CD4-positive, alpha-beta T cell (primary cell): ENCODE results near the gene BBS1. TPM values are rescaled to one million over a fixed set of nuclear protein-coding genes. Genes with fewer than 3 reads are reported as not detected.

ENCODE experiments used
- ATAC-seq: fragments of 200-7000 bp; cut with Tn5 transposase; one replicate; pipeline ENCODE4 v1.10.0; 2022; ENCODE audit warnings: mild to moderate bottlenecking; ENCODE audit not compliant: poor library complexity
- CTCF ChIA-PET: fragments of 350-600 bp; sonication (Branson Sonifier 250); formaldehyde crosslinking; loops from one replicate; lab custom pipeline; 2021; ENCODE audit warnings: antibody characterized with exemption, inconsistent platforms; lab: Charles Lee
- POLR2A ChIA-PET: fragments of 350-600 bp; sonication (Branson Sonifier 250); formaldehyde crosslinking; loops from one replicate; lab custom pipeline; 2021; ENCODE audit warnings: antibody characterized with exemption, inconsistent platforms; lab: Charles Lee
- DNase-seq, 14 experiments: peaks; one replicate each; pipeline ENCODE4 v3.0.0-alpha.2; 2013 to 2020; ENCODE audit warnings: mixed read lengths in 2 of 14
- H3K27ac ChIP-seq, 2 donors: one replicate each; pipeline versions ENCODE4 v1.5.1 to v1.7.0; 2013; ENCODE audit warnings: low read length in 2 of 2, low read depth in 1 of 2, mild to moderate bottlenecking in 1 of 2
- H3K27me3 ChIP-seq, 2 experiments: 1 replicate in 1 of 2; 2 replicates in 1 of 2; pipeline versions ENCODE4 v1.6.1 to v1.7.0; 2013; ENCODE audit warnings: low read length in 2 of 2, control low read depth in 1 of 2, mild to moderate bottlenecking in 1 of 2, moderate library complexity in 1 of 2; ENCODE audit not compliant: insufficient read depth in 2 of 2, control insufficient read depth in 1 of 2
- H3K36me3 ChIP-seq: one replicate; pipeline ENCODE4 v1.6.1; 2013; ENCODE audit warnings: low read length, control low read depth; ENCODE audit not compliant: insufficient read depth
- H3K4me1 ChIP-seq: one replicate; pipeline ENCODE4 v1.6.1; 2013; ENCODE audit warnings: low read length, control low read depth; ENCODE audit not compliant: insufficient read depth
- H3K4me3 ChIP-seq: one replicate; pipeline ENCODE4 v1.5.1; 2013; ENCODE audit warnings: mild to moderate bottlenecking, low read length, moderate library complexity
- H3K9me3 ChIP-seq, 2 experiments: 1 replicate in 1 of 2; 2 replicates in 1 of 2; pipeline versions ENCODE4 v1.6.1 to v1.7.0; 2013; ENCODE audit warnings: low read length in 2 of 2, mild to moderate bottlenecking in 2 of 2, control low read depth in 1 of 2, moderate library complexity in 1 of 2; ENCODE audit not compliant: control insufficient read depth in 1 of 2, insufficient read depth in 1 of 2
- H3K27ac Mint-ChIP-seq: one replicate; pipeline ENCODE4 v1.8.0; 2020; ENCODE audit warnings: mixed read lengths
- H3K27me3 Mint-ChIP-seq: one replicate; pipeline ENCODE4 v1.8.0; 2021; ENCODE audit warnings: mixed read lengths
- H3K36me3 Mint-ChIP-seq: one replicate; pipeline ENCODE4 v1.8.0; 2021; ENCODE audit warnings: low read depth, mixed read lengths
- H3K4me1 Mint-ChIP-seq: one replicate; pipeline ENCODE4 v1.8.0; 2021; ENCODE audit warnings: low read depth, mixed read lengths
- H3K4me3 Mint-ChIP-seq: one replicate; pipeline ENCODE4 v1.8.0; 2020; ENCODE audit warnings: mild to moderate bottlenecking, mixed read lengths
- H3K9me3 Mint-ChIP-seq: one replicate; pipeline ENCODE4 v1.8.0; 2020; ENCODE audit warnings: mixed read lengths
- intact Hi-C, 2 experiments: fragments of 100-400 bp; cut with DNase I in 1 of 2; cut with micrococcal nuclease in 1 of 2; formaldehyde crosslinking; loops; one replicate each; pipeline versions ENCODE4 v1.15.1 to v1.9.0; 2023 to 2025; cut with DNase I, micrococcal nuclease
- total RNA-seq, 174 experiments: library from RNA in 2 of 174; stranded (reverse) in 2 of 174; gene quantifications; one replicate each; pipeline ENCODE4 v1.2.3 and lab custom pipeline; 2021 to 2026
- TF ChIP-seq, protein P1 (sequence below): fragments of 200-600 bp; IDR thresholded peaks from one replicate; pipeline ENCODE4 v1.8.0; 2022; ENCODE audit warnings: antibody characterized with exemption, mild to moderate bottlenecking

BBS1 gene
- total RNA-seq, 2 experiments from 2014 or later, result 11.7 to 11.9 TPM

DNA sequence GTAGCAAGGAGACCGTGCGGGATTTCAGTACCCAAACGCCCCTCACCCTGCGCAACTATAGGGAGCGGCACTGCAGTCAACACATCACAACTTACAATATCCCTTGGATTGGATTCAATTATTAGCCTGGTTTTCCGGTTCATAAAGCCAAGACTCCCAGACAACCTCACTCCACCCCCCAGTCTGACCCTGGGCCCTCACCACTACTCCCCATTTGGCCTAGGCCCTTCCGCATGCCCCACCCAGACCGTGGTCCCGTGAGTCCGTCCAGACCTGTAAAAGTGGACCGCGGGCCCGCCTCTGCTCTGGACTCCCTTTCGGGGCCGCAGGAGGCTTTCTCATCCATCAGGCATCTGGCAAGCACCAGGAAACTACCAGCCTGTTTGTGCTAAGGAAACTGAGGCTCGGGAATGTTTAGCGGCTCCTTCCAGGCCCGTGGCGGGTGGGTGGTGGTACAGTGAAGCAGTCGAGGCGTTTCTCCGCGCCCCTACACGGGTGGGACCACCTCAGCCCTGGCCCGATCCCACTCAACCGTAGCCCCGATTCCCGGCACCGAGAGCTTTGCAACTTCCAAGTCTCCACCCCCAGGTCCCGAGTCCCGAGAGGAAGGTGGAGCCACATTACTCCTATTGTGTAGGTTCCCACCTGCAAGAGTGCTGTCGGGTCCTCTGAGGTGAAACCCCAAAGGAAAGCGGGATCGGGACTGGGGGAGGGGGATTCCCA is 30.9 kb upstream of the BBS1 start:
- no peaks in the 10 kb centered on the region for H3K9me3 Mint-ChIP-seq
- Histone ChIP-seq H3K4me3 (peak overlapping the region; percentile 79), H3K9me3 (no peaks in the 10 kb centered on the region), H3K27me3 (no peaks in the 10 kb centered on the region), H3K4me1 (peaks cover 29% of the 10 kb centered on the region), H3K36me3 (peaks cover 13% of the 10 kb centered on the region), H3K27ac (peak overlapping the region; percentile 70 to 79)
- POLR2A ChIA-PET, result interaction anchor here (0.6 to 3.7 kb wide), 23 partner anchors 9 to 760 kb away, joined by 3 to 88 read pairs (median 5); partner anchors contain the start of genes ACTN3, BBS1, CCDC87 and CCS
- DNase-seq (peak in 2 of 14 experiments; percentile 31 to 40), ATAC-seq (no peak)
- CTCF ChIA-PET, result interaction anchor here (1.2 to 2.4 kb wide), 4 partner anchors 12 to 199 kb away, joined by 10 to 13 read pairs (median 12); partner anchors contain the start of genes MRPL11, PELI3 and RBM4B
- H3K36me3 Mint-ChIP-seq, result peaks cover 23% of the 10 kb centered on the region
- H3K27me3 Mint-ChIP-seq, result no peaks in the 10 kb centered on the region
- TF ChIP-seq, protein P1, sequence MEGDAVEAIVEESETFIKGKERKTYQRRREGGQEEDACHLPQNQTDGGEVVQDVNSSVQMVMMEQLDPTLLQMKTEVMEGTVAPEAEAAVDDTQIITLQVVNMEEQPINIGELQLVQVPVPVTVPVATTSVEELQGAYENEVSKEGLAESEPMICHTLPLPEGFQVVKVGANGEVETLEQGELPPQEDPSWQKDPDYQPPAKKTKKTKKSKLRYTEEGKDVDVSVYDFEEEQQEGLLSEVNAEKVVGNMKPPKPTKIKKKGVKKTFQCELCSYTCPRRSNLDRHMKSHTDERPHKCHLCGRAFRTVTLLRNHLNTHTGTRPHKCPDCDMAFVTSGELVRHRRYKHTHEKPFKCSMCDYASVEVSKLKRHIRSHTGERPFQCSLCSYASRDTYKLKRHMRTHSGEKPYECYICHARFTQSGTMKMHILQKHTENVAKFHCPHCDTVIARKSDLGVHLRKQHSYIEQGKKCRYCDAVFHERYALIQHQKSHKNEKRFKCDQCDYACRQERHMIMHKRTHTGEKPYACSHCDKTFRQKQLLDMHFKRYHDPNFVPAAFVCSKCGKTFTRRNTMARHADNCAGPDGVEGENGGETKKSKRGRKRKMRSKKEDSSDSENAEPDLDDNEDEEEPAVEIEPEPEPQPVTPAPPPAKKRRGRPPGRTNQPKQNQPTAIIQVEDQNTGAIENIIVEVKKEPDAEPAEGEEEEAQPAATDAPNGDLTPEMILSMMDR, result no peak
- H3K4me1 Mint-ChIP-seq, result peaks cover 24% of the 10 kb centered on the region
- H3K4me3 Mint-ChIP-seq, result peak overlapping the region; percentile 91
- peak overlapping the region; percentile 83 for H3K27ac Mint-ChIP-seq
- intact Hi-C loops, result loop anchor here (1.0 to 5.0 kb wide), 6 partner anchors 13 to 198 kb away; partner anchors contain the start of genes RBM4B (in 2 of the 2), ACTN3 (in 1 of the 2), MRPL11 (in 1 of the 2) and PELI3 (in 1 of the 2)

DNA sequence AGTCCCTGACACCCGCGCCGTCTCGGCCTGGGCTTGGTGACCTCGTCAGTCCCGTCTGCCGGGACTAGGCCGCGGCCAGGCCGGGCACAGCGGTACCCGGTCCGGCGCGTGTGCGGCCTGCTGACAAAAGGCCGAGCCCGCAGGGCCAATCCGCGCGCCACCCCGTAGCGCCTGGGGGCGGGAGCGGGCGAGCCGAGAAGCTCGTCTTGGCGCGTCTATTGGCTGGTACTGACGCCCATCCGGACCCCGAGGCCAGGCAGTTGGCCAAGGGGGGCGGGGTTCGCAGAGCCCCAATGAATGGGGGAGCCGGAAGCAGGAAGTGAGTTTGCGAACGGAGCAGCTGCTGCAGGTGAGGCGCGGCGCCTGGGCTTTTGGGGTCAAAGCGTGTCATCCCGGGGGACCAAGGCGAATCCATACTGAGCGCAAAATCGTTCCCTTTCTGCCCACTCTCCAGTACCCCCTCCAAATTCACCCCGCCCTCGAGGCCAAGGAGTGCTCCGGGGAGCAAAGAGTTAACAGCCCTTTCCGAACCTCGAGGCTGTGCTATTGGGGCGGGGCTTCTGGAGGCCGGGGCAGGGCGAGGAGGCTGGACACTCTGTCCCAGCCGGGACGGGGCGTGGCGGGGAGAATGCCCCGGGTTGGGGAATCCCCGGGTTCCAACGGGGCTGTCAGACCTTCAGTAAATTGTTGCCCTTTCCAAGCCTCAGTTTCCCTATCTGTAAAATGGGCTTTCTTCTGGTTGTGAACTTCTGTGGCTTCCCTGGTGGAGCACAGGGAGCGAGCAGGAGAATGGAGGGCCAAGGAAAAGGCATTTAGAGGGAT is 30.1 kb upstream of the BBS1 start, which contains the start of gene DPP3:
DPP3 (plus strand) TSS at position 318 of the 822 bp plus-strand sequence. CDS start 1,767 bp downstream, outside the sequence.
- Histone ChIP-seq H3K4me3 (peak within 1 kb of the TSS; percentile 79), H3K36me3 (peaks cover 15% of the 10 kb centered on the region), H3K27ac (peak within 1 kb of the TSS; percentile 70 to 79), H3K9me3 (no peaks in the 10 kb centered on the region), H3K4me1 (peaks cover 29% of the 10 kb centered on the region), H3K27me3 (no peaks in the 10 kb centered on the region)
- ATAC-seq, result peak; percentile 98
- intact Hi-C loops, result loop anchor here (1.0 to 5.0 kb wide), 4 partner anchors 14 to 197 kb away; partner anchors contain the start of genes RBM4B (in 2 of the 2), ACTN3 (in 1 of the 2), PELI3 (in 1 of the 2) and ZDHHC24 (in 1 of the 2)
- POLR2A ChIA-PET, result interaction anchor here (0.5 to 3.7 kb wide), 28 partner anchors 9 to 759 kb away, joined by 3 to 88 read pairs (median 4); partner anchors contain the start of genes ACTN3, BBS1, CCDC87 and CCS
- peak; percentile 91 to 97 (median 95) for DNase-seq
- H3K36me3 Mint-ChIP-seq, result peaks cover 23% of the 10 kb centered on the region
- peak within 1 kb of the TSS; percentile 83 for H3K27ac Mint-ChIP-seq
- CTCF ChIA-PET, result interaction anchor here (0.7 to 2.4 kb wide), 4 partner anchors 13 to 198 kb away, joined by 3 to 13 read pairs (median 11); partner anchors contain the start of genes MRPL11, PELI3 and RBM4B
- peaks cover 24% of the 10 kb centered on the region for H3K4me1 Mint-ChIP-seq
- no peaks in the 10 kb centered on the region for H3K9me3 Mint-ChIP-seq
- H3K4me3 Mint-ChIP-seq, result peak within 1 kb of the TSS; percentile 91
- no peaks in the 10 kb centered on the region for H3K27me3 Mint-ChIP-seq
- TF ChIP-seq, protein P1, result no peak
